Measurements from ENCODE around the gene PNN. TPM values are rescaled to one million over a fixed set of nuclear protein-coding genes. Genes with fewer than 3 reads are reported as not detected.
"Not testable (repeated sequence)": the region's sequence is repeated elsewhere in the genome, so short reads cannot be mapped to it uniquely, and the experiment has no call there.

The PNN gene
- total RNA-seq, 1 experiment from 2014 or later, result 100 TPM

- H3K36me3 ChIP-seq (ENCODE audit: control insufficient read depth, insufficient read depth, low read length), result no peaks in the 10 kb centered on the region
- POLR2A ChIA-PET, result no interaction called here
- intact Hi-C loops (cut with micrococcal nuclease; ENCODE audit: unreplicated experiment), result no loop called here
- no peaks in the 10 kb centered on the region for H3K27me3 Mint-ChIP-seq (ENCODE audit: insufficient read depth, unreplicated experiment)
- no TSS peak for BruUV-seq (replicated peaks)
- H3K4me3 Mint-ChIP-seq (ENCODE audit: unreplicated experiment), result no peak overlapping the region
- no peak for TF ChIP-seq CTCF (IDR thresholded peaks at IDR 0.05; ENCODE audit: insufficient read depth in 1 of 2, low read depth in 1 of 2, low read length in 1 of 2, severe bottlenecking in 1 of 2, unreplicated experiment in 1 of 2)
- H3K4me1 ChIP-seq, result peaks cover 7% of the 10 kb centered on the region
- CTCF ChIA-PET, result no interaction called here
- no peak overlapping the region for H3K4me3 ChIP-seq (ENCODE audit: low read depth, low read length)
- H3K9me3 ChIP-seq, result no peaks in the 10 kb centered on the region
- H3K27ac Mint-ChIP-seq (ENCODE audit: unreplicated experiment), result no peak overlapping the region
- no peaks in the 10 kb centered on the region for H3K4me1 Mint-ChIP-seq (ENCODE audit: low read depth, unreplicated experiment)
- no peaks in the 10 kb centered on the region for H3K27me3 ChIP-seq (replicated peaks; ENCODE audit: control insufficient read depth, insufficient read depth, low read length)
- H3K9me3 Mint-ChIP-seq (ENCODE audit: unreplicated experiment), result no peaks in the 10 kb centered on the region
- DNase-seq, result no peak
- no peaks in the 10 kb centered on the region for H3K36me3 Mint-ChIP-seq (ENCODE audit: insufficient read depth, unreplicated experiment)
Observed at GRCh38 chr14:39218171-39218769, 43.2 kb downstream of the PNN start.

- Mint-ChIP-seq H3K9me3 (ENCODE audit: unreplicated experiment) (no peaks in the 10 kb centered on the region), H3K36me3 (ENCODE audit: insufficient read depth, unreplicated experiment) (no peaks in the 10 kb centered on the region), H3K27me3 (ENCODE audit: insufficient read depth, unreplicated experiment) (no peaks in the 10 kb centered on the region), H3K27ac (ENCODE audit: unreplicated experiment) (no peak overlapping the region), H3K4me1 (ENCODE audit: low read depth, unreplicated experiment) (no peaks in the 10 kb centered on the region), H3K4me3 (ENCODE audit: unreplicated experiment) (no peak overlapping the region)
- DNase-seq, result no peak
- H3K27me3 ChIP-seq (replicated peaks; ENCODE audit: control insufficient read depth, insufficient read depth, low read length), result no peaks in the 10 kb centered on the region
- peaks cover 7% of the 10 kb centered on the region for H3K4me1 ChIP-seq
- H3K9me3 ChIP-seq, result no peaks in the 10 kb centered on the region
- intact Hi-C loops (cut with micrococcal nuclease; ENCODE audit: unreplicated experiment), result no loop called here
- BruUV-seq (replicated peaks), result no TSS peak
- ChIA-PET POLR2A (no interaction called here), CTCF (no interaction called here)
- H3K4me3 ChIP-seq (ENCODE audit: low read depth, low read length), result no peak overlapping the region
- TF ChIP-seq CTCF (IDR thresholded peaks at IDR 0.05; ENCODE audit: insufficient read depth in 1 of 2, low read depth in 1 of 2, low read length in 1 of 2, severe bottlenecking in 1 of 2, unreplicated experiment in 1 of 2), result no peak
- H3K36me3 ChIP-seq (ENCODE audit: control insufficient read depth, insufficient read depth, low read length), result no peaks in the 10 kb centered on the region
Observed at GRCh38 chr14:39219075-39219499, 44.0 kb downstream of the PNN start.

GRCh38 chr14:39220473-39220872, 45.4 kb downstream of the PNN start:
- DNase-seq; H3K36me3 Mint-ChIP-seq (ENCODE audit: insufficient read depth, unreplicated experiment); H3K9me3 ChIP-seq; BruUV-seq (replicated peaks); H3K4me3 Mint-ChIP-seq (ENCODE audit: unreplicated experiment); H3K27me3 Mint-ChIP-seq (ENCODE audit: insufficient read depth, unreplicated experiment); CTCF ChIA-PET; intact Hi-C loops (cut with micrococcal nuclease; ENCODE audit: unreplicated experiment); H3K4me3 ChIP-seq (ENCODE audit: low read depth, low read length); H3K27ac Mint-ChIP-seq (ENCODE audit: unreplicated experiment); H3K4me1 Mint-ChIP-seq (ENCODE audit: low read depth, unreplicated experiment); H3K36me3 ChIP-seq (ENCODE audit: control insufficient read depth, insufficient read depth, low read length); H3K4me1 ChIP-seq; POLR2A ChIA-PET; H3K9me3 Mint-ChIP-seq (ENCODE audit: unreplicated experiment); H3K27me3 ChIP-seq (replicated peaks; ENCODE audit: control insufficient read depth, insufficient read depth, low read length): not testable (repeated sequence)

Measured in Caco-2 (cell line).